22Rv1 (cell line): ENCODE measurements around the gene NETO2.

Experiments
- H3K27ac ChIP-seq: fragments of 450-650 bp; 2 replicates; pipeline ENCODE4 v1.5.1; 2017
- ZFX ChIP-seq: fragments of 450-650 bp; IDR thresholded peaks from 2 replicates; pipeline ENCODE4 v1.6.1; 2017; ENCODE audit warnings: antibody characterized with exemption, borderline replicate concordance
- TF ChIP-seq, protein P1 (sequence below): fragments of 450-650 bp; IDR thresholded peaks from 2 replicates; pipeline ENCODE4 v1.5.1; 2017; ENCODE audit warnings: mild to moderate bottlenecking

Gene NETO2

GRCh38 chr16:47069841-47070584 lies 73.7 kb downstream of the NETO2 start:
- TF ChIP-seq, protein P1, sequence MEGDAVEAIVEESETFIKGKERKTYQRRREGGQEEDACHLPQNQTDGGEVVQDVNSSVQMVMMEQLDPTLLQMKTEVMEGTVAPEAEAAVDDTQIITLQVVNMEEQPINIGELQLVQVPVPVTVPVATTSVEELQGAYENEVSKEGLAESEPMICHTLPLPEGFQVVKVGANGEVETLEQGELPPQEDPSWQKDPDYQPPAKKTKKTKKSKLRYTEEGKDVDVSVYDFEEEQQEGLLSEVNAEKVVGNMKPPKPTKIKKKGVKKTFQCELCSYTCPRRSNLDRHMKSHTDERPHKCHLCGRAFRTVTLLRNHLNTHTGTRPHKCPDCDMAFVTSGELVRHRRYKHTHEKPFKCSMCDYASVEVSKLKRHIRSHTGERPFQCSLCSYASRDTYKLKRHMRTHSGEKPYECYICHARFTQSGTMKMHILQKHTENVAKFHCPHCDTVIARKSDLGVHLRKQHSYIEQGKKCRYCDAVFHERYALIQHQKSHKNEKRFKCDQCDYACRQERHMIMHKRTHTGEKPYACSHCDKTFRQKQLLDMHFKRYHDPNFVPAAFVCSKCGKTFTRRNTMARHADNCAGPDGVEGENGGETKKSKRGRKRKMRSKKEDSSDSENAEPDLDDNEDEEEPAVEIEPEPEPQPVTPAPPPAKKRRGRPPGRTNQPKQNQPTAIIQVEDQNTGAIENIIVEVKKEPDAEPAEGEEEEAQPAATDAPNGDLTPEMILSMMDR = no peak
- no peak for TF ChIP-seq ZFX
- no peak overlapping the region for H3K27ac ChIP-seq

- no peak for TF ChIP-seq ZFX
- H3K27ac ChIP-seq = no peak overlapping the region
Measured at GRCh38 chr16:47069313-47069712, 74.4 kb downstream of the NETO2 start.

GRCh38 chr16:47067203-47067602 lies 76.5 kb downstream of the NETO2 start:
- TF ChIP-seq ZFX = no peak
- TF ChIP-seq, protein P1 = no peak

GRCh38 chr16:47065766-47066688 lies 77.7 kb downstream of the NETO2 start:
- no peak for TF ChIP-seq ZFX
- TF ChIP-seq, protein P1 = no peak
- no peak overlapping the region for H3K27ac ChIP-seq

More at GRCh38 chr16:47067203-47067602, 76.5 kb downstream of the NETO2 start:
- no peak overlapping the region for H3K27ac ChIP-seq

- no peak overlapping the region for H3K27ac ChIP-seq
- no peak for TF ChIP-seq ZFX
- TF ChIP-seq, protein P1 = no peak
Measured at GRCh38 chr16:47064775-47065174, 79.0 kb downstream of the NETO2 start.

DNA sequence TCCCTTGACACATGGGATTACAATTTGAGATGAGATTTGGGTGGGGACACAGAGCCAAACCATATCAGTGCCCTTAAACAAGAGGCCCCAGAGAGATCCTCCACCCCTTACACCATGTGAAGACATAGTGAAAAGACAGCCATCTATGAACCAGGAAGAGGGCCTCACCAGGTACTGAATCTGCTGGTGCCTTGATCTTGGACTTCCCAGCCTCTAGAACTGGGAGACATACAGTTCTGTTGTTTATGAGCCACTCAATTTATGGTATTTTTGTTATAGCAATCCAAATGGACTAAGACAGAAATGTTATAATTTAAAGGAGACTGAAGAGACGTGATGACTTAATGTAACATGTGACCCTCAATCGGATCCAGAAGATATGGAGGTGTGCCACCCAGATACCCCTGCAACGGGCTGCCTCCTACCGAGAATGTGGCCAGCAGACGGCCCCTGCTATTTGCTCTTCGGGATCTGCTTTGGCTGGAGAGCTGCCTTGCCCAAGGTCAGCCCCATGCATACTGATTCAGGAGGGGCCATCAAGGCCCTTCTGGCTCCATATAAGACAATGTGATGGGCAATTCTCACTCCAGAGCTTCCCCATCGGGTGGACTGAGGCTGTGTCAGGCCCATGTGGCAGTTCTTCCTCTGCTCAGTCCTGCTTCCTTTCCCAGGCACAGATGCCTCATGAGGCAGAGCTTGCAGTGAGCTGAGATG lies 80.6 kb downstream of the NETO2 start:
- H3K27ac ChIP-seq = no peak overlapping the region
- TF ChIP-seq, protein P1 = no peak
- TF ChIP-seq ZFX = no peak

GRCh38 chr16:47061204-47061603 lies 82.5 kb downstream of the NETO2 start:
- TF ChIP-seq, protein P1 = no peak
- no peak for TF ChIP-seq ZFX
- H3K27ac ChIP-seq = no peak overlapping the region
